Chondrocyte (in vitro differentiated cells): ENCODE measurements around the gene SUCLG2. TPM values are rescaled to one million over a fixed set of nuclear protein-coding genes. Genes with fewer than 3 reads are reported as not detected.

Experiments used
- DNase-seq: peaks from one replicate; pipeline ENCODE4 v3.0.0; 2021; ENCODE audit warnings: mixed read lengths, low spot score
- H3K27ac Mint-ChIP-seq: one replicate; pipeline ENCODE4 v1.8.0; 2021; ENCODE audit warnings: mild to moderate bottlenecking, moderate library complexity, mixed read lengths; ENCODE audit not compliant: unreplicated experiment
- H3K27me3 Mint-ChIP-seq: 2 replicates; pipeline ENCODE4 v1.8.0; 2021; ENCODE audit warnings: low read depth, mixed read lengths
- H3K36me3 Mint-ChIP-seq: 2 replicates; pipeline ENCODE4 v1.8.0; 2021; ENCODE audit warnings: low read depth, mixed read lengths
- H3K4me1 Mint-ChIP-seq: 2 replicates; pipeline ENCODE4 v1.8.0; 2021; ENCODE audit warnings: low read depth, mild to moderate bottlenecking, mixed read lengths
- H3K4me3 Mint-ChIP-seq: one replicate; pipeline ENCODE4 v1.8.0; 2021; ENCODE audit warnings: mild to moderate bottlenecking, moderate library complexity, mixed read lengths; ENCODE audit not compliant: unreplicated experiment
- H3K9me3 Mint-ChIP-seq: 2 replicates; pipeline ENCODE4 v1.8.0; 2021; ENCODE audit warnings: low read depth, mixed read lengths
- CTCF ChIP-seq: fragments of 200-600 bp; sonication (generic); IDR thresholded peaks from 2 replicates; pipeline ENCODE4 v1.5.0; 2021; ENCODE audit warnings: antibody characterized with exemption, mild to moderate bottlenecking, moderate library complexity
- total RNA-seq: library from RNA; stranded (reverse); gene quantifications from 3 replicates; pipeline ENCODE4 v1.2.1, GENCODE V29; 2021

Gene SUCLG2
- total RNA-seq, 1 donor from 2014 or later, result 24.3 TPM

GRCh38 chr3:67489816-67490215 is 164.6 kb downstream of the SUCLG2 start:
- Mint-ChIP-seq H3K4me1 (peaks cover 3% of the 10 kb centered on the region), H3K4me3 (no peak overlapping the region), H3K9me3 (no peaks in the 10 kb centered on the region), H3K36me3 (peaks cover 8% of the 10 kb centered on the region), H3K27ac (no peak overlapping the region), H3K27me3 (no peaks in the 10 kb centered on the region)
- no peak for DNase-seq
- no peak for TF ChIP-seq CTCF

GRCh38 chr3:67487564-67488114 is 166.8 kb downstream of the SUCLG2 start:
- Mint-ChIP-seq H3K9me3 (no peaks in the 10 kb centered on the region), H3K27ac (no peak overlapping the region), H3K36me3 (peaks cover 2% of the 10 kb centered on the region), H3K4me1 (peaks cover 3% of the 10 kb centered on the region), H3K4me3 (no peak overlapping the region), H3K27me3 (no peaks in the 10 kb centered on the region)
- DNase-seq, result no peak
- TF ChIP-seq CTCF, result no peak

- Mint-ChIP-seq H3K4me1 (peaks cover 3% of the 10 kb centered on the region), H3K9me3 (no peaks in the 10 kb centered on the region), H3K4me3 (no peak overlapping the region), H3K27me3 (no peaks in the 10 kb centered on the region), H3K27ac (no peak overlapping the region), H3K36me3 (peaks cover under 1% of the 10 kb centered on the region)
- TF ChIP-seq CTCF, result no peak
- no peak for DNase-seq
Measured at GRCh38 chr3:67486883-67487282, 167.5 kb downstream of the SUCLG2 start.

- H3K36me3 Mint-ChIP-seq, result no peaks in the 10 kb centered on the region
- H3K9me3 Mint-ChIP-seq, result no peaks in the 10 kb centered on the region
- no peaks in the 10 kb centered on the region for H3K27me3 Mint-ChIP-seq
- H3K4me3 Mint-ChIP-seq, result no peak overlapping the region
- peaks cover 11% of the 10 kb centered on the region for H3K4me1 Mint-ChIP-seq
- TF ChIP-seq CTCF, result no peak
- H3K27ac Mint-ChIP-seq, result no peak overlapping the region
- no peak for DNase-seq
Measured at GRCh38 chr3:67484085-67484484, 170.3 kb downstream of the SUCLG2 start.

GRCh38 chr3:67481126-67481525 is 173.3 kb downstream of the SUCLG2 start:
- TF ChIP-seq CTCF, result no peak
- H3K27ac Mint-ChIP-seq, result no peak overlapping the region
- H3K27me3 Mint-ChIP-seq, result no peaks in the 10 kb centered on the region
- no peak for DNase-seq
- peaks cover 12% of the 10 kb centered on the region for H3K4me1 Mint-ChIP-seq
- peaks cover 1% of the 10 kb centered on the region for H3K36me3 Mint-ChIP-seq
- H3K9me3 Mint-ChIP-seq, result no peaks in the 10 kb centered on the region
- no peak overlapping the region for H3K4me3 Mint-ChIP-seq
